ENCODE measurements around the gene MITD1. TPM values are rescaled to one million over a fixed set of nuclear protein-coding genes. Genes with fewer than 3 reads are reported as not detected.
"Not testable (repeated sequence)": the region's sequence is repeated elsewhere in the genome, so short reads cannot be mapped to it uniquely, and the experiment has no call there.

The MITD1 gene
- total RNA-seq: 6.1 TPM

- DNase-seq (ENCODE audit: low spot score): peak; percentile 95
- peak; percentile 96 for ATAC-seq
These were observed at the start of gene MITD1, which contains the start of gene MRPL30 for GRCh38 chr2:99180755-99181623. MITD1 (minus strand) TSS chr2:99181058; CDS start chr2:99180981, 77 bp downstream. MRPL30 (plus strand) TSS chr2:99181184; CDS start chr2:99186204, 5,020 bp downstream.

- DNase-seq (ENCODE audit: low spot score) (no peak), ATAC-seq (no peak)
These were observed 37.2 kb upstream of the MITD1 start for GRCh38 chr2:99217929-99218501.

GRCh38 chr2:99216096-99216495 is 35.2 kb upstream of the MITD1 start:
- no peak for DNase-seq (ENCODE audit: low spot score)
- no peak for ATAC-seq

GRCh38 chr2:99205491-99205890 is 24.6 kb upstream of the MITD1 start:
- DNase-seq (ENCODE audit: low spot score) (no peak), ATAC-seq (no peak)

- DNase-seq (ENCODE audit: low spot score) (no peak), ATAC-seq (no peak)
These were observed 21.3 kb upstream of the MITD1 start for GRCh38 chr2:99201959-99202678.

GRCh38 chr2:99200076-99200800 is 19.4 kb upstream of the MITD1 start:
- no peak for ATAC-seq

GRCh38 chr2:99198103-99198841 is 17.4 kb upstream of the MITD1 start:
- ATAC-seq (no peak), DNase-seq (ENCODE audit: low spot score) (no peak)

More at GRCh38 chr2:99200076-99200800, 19.4 kb upstream of the MITD1 start:
- no peak for DNase-seq (ENCODE audit: low spot score)

GRCh38 chr2:99192364-99192763 is 11.5 kb upstream of the MITD1 start:
- DNase-seq (ENCODE audit: low spot score); ATAC-seq: not testable (repeated sequence)

GRCh38 chr2:99190548-99190947 is 9.7 kb upstream of the MITD1 start:
- DNase-seq (ENCODE audit: low spot score) (no peak), ATAC-seq (no peak)

- ATAC-seq: no peak
- DNase-seq (ENCODE audit: low spot score): no peak
These were observed 7.5 kb upstream of the MITD1 start for GRCh38 chr2:99188357-99188756.

- ATAC-seq (no peak), DNase-seq (ENCODE audit: low spot score) (no peak)
These were observed 6.2 kb upstream of the MITD1 start for GRCh38 chr2:99187011-99187410.

GRCh38 chr2:99184811-99185210 is 4.0 kb upstream of the MITD1 start:
- DNase-seq (ENCODE audit: low spot score) (no peak), ATAC-seq (no peak)

- ATAC-seq (no peak), DNase-seq (ENCODE audit: low spot score) (no peak)
These were observed 2.2 kb upstream of the MITD1 start for GRCh38 chr2:99183025-99183424.

- ATAC-seq (peak; percentile 15), DNase-seq (ENCODE audit: low spot score) (no peak)
These were observed 754 bp upstream of the MITD1 start for GRCh38 chr2:99181624-99182000.

GRCh38 chr2:99171377-99172140 is 9.3 kb downstream of the MITD1 start:
- DNase-seq (ENCODE audit: low spot score): no peak
- no peak for ATAC-seq

- no peak for ATAC-seq
- DNase-seq (ENCODE audit: low spot score): no peak
These were observed 11.3 kb downstream of the MITD1 start for GRCh38 chr2:99169534-99169933.

GRCh38 chr2:99166218-99166617 is 14.6 kb downstream of the MITD1 start:
- ATAC-seq (peak; percentile 74), DNase-seq (ENCODE audit: low spot score) (no peak)

GRCh38 chr2:99159594-99159993 is 21.3 kb downstream of the MITD1 start:
- ATAC-seq: no peak
- DNase-seq (ENCODE audit: low spot score): no peak

GRCh38 chr2:99158599-99158998 is 22.3 kb downstream of the MITD1 start:
- no peak for ATAC-seq
- no peak for DNase-seq (ENCODE audit: low spot score)
